HT1080 (cell line): ENCODE measurements around the gene TPTE. TPM values are rescaled to one million over a fixed set of nuclear protein-coding genes. Genes with fewer than 3 reads are reported as not detected.
A peak's percentile ranks its signal among the peaks of the same experiment; 100 is the strongest.
"Not testable (repeated sequence)": the region's sequence is repeated elsewhere in the genome, so short reads cannot be mapped to it uniquely, and the experiment has no call there.

Experiments used
- DNase-seq: peaks from one replicate; pipeline ENCODE4 v3.0.0-alpha.2; 2015; ENCODE audit warnings: low read depth
- polyA plus RNA-seq, 2 experiments: library from polyadenylated mRNA; depleted of rRNA; stranded (reverse); fragments of >200 nt; gene quantifications; 2 replicates each; pipeline ENCODE4 v1.2.3, GENCODE V29; 2015
- total RNA-seq: library from RNA; depleted of rRNA; stranded (reverse); fragments of >200 nt; shearing (Covaris generic); gene quantifications from 2 replicates; pipeline ENCODE4 v1.2.3, GENCODE V29; 2014; rRNA removed

The TPTE gene
- 1.4 and 1.7 TPM in 2 replicates for total RNA-seq
- polyA plus RNA-seq (2015; cell fraction: cytosol; rRNA removed): 1.2 and 1.3 TPM in 2 replicates
- polyA plus RNA-seq (2015; cell fraction: nucleus; rRNA removed): 2.7 and 2.8 TPM in 2 replicates

DNA sequence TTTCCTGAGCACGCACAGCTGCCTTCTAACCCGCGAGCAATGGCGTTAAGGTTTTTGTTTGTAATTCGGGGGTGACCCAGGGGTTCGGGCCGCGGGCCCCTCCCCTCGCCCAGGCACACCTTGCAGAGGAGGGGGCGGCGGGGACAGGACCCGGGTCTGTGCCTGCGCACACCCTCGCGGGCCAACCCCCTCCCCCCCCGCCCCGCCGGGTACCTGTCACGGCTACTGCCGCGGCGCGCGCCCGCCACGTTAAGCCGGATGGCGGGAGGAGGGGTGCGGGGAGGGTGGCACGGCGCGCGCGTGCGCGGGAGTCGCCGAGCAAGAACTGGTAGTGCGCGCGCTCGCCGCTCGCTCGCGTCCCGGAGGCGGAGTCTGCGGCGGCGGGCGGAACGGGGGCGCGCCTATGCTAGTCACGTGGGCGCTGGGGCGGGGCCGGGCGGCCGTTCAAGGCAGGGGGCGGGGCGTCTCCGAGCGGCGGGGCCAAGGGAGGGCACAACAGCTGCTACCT lies at the start of gene TPTE:
TSS of gene TPTE (plus strand) at position 493 of the 508 bp plus-strand sequence. CDS start 17,141 bp downstream, outside the sequence.
- DNase-seq: no peak

DNA sequence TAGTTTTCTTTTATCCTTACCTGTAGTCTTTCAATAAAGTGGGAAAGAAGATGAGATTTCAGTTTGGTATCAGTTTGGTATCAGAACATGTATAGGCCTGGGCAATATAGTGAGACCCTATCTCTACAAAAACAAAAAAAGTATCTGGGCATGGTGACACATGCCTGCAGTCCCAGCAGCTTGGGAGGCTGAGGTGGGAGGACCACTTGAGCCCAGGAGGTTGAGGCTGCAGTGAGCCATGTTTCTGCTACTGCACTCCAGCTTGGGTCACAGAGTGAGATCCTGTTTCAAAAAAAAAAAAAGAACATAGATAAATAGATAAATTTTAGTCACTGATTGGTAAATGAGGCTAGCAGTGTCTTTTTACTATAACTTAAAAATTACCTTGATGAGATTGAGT lies 49.4 kb upstream of the TPTE start:
- DNase-seq: not testable (repeated sequence)

GRCh38 chr21:10477794-10478193 lies 43.6 kb upstream of the TPTE start:
- DNase-seq: not testable (repeated sequence)

DNA sequence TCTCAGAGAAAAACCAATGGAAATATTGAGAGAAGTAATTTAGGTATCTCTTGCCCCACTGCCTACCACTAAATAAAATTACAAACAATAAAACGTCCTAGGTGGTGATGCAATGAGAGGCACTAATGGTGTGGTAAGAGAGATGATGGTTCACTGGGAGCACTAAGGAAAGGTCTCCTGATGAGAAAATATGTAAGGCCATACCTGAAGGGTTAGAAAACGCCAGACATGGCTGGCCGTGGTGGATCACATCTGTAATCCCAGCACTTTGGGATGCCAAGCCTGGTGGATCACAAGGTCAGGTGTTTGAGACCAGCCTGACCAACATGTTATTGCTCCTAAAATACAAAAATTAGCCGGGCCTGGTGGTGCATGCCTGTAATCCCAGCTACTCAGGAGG lies 41.5 kb upstream of the TPTE start:
- DNase-seq: not testable (repeated sequence)

GRCh38 chr21:10484864-10485263 lies 36.5 kb upstream of the TPTE start:
- DNase-seq: not testable (repeated sequence)

DNA sequence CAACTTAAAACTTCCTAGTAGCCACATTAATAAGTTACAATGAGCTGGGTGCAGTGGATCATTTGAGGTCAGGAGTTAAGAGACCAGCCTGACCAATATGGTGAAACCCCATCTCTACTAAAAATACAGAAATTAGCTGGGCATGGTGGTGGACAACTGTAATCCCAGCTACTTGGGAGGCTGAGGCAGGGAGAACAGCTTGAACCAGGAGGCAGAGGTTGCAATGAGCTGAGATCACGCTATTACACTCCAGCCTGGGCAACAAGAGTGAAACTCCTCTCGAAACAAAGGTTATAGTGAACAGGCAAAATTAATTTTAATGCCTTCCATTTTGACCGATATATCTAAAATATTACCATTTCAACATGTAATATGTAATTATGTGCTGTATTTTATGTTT lies 30.9 kb upstream of the TPTE start:
- DNase-seq: not testable (repeated sequence)

DNA sequence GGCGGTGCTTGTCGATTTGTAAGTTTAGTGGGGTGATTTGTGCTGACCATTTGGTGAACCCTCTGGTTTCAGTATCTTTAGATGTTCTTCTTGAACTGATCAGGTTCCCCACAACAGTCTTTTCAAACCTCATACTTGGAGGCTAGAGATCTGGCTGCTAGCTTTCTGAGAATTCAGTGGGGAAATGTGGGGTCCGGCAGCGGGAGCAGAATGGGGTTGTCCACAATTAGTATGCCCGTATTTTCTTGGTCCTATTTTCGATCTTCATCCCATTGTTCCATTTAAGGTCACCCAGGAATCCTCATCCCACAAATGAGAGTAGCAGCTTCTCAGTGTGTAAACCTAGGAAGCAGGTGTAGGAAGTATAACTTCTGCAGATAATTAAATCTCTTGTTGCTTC lies 10.3 kb upstream of the TPTE start:
- no peak for DNase-seq

DNA sequence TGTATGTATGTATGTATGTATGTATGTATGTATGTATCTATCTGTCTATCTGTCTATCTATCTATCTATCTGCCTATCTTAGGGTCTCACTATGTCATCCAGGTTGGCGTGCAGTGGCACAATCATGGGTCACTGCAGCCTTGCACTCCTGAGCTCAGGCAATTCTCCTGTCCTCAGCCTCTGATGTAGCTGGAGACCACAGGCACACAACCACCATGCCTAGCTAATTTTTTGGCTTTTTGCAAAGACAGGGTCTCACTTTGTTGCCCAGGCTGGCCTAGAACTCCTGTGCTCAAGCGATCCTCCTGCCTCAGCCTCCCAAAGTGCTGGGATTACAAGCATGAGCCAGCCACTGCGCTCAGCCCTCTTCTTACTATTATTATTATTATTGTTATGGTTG lies 4.5 kb upstream of the TPTE start:
- not testable (repeated sequence) for DNase-seq

DNA sequence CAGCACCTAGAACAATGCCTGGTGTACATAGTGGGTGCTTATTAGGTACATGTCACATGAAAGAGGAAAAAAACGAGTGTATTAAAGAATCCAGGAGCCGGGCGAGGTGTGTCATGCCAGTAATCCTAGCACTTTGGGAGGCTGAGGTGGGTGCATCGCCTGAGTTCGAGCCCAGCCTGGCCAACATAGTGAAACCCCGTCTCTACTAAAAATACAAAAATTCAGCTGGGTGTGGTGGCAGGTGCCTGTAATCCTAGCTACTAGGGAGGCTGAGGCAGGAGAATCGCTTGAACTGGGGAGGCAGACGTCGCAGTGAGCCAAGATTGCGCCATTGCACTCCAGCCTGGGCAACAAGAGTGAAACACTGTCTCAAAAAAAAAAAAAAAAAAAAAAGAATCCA lies 3.5 kb upstream of the TPTE start:
- DNase-seq: not testable (repeated sequence)

DNA sequence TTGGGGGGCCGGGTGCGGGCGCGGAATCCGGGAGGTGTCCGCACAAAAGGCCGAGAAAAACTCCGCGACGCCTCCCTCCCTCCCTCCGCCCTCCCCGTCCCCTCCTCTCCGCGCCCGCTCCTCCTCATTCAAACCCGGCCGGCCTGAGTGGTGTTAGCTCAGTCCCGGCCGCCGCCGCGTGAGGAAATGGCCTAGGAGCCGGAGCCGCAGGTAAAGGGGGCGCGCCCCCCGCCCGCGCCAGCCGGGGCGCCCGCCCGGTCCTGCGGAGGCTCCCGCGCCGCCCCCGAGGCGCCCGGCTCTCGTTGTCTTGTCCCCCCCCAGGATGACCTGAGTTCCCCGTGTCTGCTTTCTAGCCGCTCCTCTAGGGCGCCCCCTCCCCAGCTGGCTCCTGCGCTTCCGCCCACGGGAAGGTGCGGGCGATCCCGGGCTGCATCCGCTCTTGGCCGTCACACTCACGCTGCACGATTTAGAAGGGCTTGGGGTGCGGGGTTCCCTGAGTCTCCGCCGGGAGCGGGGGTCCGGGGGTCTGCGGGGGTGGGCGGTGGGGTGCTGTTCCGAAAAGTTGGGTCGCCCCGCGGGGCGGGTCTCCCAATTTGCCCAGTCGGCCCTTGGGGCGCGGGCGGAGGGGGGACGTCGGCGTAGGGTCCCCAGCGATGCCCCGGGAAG lies 585 bp downstream of the TPTE start:
- DNase-seq: not testable (repeated sequence)

DNA sequence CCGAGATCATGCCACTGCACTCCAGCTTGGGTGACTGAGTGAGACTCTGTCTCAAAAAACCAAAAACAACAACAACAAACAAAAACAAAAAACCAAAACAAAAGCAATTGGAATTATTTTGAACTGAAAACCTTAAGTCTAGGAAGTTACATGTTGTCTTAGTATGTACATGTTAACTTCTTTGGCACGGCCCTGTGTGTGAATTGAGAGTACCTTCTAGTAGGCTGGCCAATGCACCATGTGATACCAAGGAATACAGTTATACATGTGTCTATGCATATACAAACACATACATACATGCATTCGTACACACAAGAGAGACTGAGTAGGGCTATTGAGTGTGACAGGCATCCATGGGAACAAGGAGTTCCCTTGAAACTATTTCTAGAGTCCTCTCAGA lies 18.6 kb downstream of the TPTE start:
- DNase-seq: no peak

GRCh38 chr21:10544376-10544775 lies 23.0 kb downstream of the TPTE start:
- not testable (repeated sequence) for DNase-seq

GRCh38 chr21:10547868-10548267 lies 26.5 kb downstream of the TPTE start:
- not testable (repeated sequence) for DNase-seq

DNA sequence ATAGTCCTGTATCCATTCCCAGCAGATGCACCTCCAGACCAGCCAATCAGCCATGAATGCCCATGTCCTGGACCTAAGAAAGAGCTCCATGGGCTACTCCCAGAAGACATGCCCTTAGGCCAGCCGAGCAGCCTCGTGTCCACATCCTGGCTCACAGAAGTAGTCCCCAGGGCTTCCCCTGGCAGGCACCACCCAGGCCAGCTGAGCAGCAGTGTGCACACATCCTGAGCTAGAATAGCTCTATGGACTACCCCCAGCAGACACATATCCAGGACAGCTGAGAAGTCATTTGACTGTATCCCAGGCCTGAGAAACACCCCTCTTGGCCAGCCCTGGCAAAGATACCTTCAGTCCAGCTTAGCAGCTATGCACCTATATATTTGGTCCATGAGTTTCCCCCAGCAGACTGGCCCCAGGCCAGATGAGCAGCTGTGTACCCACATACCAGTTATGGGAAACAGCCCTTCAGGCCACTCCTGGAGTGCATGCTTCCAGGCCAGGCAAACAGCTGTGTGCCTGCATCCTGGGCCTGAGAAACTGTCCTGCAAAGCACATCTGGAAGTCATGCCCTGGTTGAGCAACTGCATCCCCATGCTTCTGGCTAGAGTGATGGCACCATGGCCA lies 27.1 kb downstream of the TPTE start:
- DNase-seq: not testable (repeated sequence)

DNA sequence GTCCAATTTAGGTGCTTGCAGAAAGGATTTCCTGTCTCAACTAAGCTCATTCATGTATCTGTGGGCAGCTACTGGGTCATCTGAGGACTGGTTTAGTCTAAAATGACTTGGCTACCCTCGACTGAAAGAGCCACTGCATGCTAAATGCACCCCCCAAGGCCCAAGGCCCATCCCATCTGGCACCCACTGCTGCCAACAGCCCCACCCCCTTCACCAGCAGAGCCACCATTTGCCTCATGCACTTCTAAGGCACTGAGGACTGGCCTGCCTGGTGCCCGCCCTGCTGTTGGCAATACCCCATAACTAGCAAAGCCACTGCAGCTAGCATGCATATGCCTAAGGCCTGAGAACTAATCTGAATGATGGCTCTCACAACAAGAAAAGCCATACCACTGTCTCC lies 49.4 kb downstream of the TPTE start:
- DNase-seq: not testable (repeated sequence)

DNA sequence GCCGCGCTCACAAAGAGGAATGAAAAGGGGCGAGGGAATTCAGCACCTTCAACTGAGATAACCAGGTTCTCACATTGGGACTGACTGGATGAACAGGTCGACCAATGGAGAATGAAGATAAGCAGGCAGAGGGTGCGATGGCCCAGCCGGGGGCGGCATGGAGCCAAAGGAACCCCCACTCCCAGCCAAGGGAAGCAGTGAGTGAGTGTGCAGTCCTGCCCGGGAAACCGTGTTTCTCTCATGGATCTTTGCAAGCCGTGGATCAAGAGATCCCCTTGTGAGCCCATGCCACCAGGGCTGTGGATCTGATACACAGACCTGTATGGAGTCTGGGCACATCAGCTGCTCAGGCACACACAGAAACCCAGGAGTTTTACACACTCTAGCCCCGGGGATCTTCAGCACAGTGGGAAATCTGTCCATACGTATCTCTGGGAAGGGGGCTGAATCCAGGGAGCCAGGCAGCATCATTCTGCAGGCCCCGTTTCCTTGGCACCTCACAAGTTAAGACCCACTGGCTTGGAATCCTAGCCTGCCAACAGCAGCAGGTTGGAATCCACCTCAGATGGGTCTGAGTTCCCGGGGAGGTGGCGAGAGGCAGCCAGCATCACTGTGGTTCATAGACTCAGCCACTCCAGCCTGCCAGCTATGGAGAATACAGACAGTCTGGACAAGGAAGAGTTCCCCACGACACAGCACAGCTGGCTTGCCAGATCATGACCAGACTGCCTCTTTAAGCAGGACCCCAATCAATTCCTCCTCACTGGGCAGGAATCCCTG lies 53.3 kb downstream of the TPTE start:
- peak; percentile 15 for DNase-seq

GRCh38 chr21:10575311-10575667 lies 53.9 kb downstream of the TPTE start:
- no peak for DNase-seq

- not testable (repeated sequence) for DNase-seq
Observed at GRCh38 chr21:10578910-10579309, 57.5 kb downstream of the TPTE start.

DNA sequence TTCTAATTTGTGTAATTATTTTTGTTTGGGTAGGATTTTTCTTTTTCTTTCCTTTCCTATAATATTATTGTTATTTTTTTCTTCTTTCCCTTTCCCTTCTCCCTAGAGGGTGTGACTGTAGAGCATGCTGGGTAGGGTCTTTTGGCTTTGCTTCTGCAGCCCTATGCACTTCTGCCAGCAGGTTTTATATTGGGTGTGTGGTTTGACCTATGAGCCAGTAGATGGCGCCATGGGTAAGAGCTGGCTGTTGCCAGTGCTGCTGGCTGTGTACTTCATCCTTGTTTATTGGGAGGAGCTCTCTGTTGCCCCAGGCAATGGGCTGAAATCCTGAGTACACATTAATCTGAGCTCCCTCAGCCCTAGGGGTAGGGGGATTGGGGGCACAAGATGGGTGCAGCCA lies 67.7 kb downstream of the TPTE start:
- DNase-seq: not testable (repeated sequence)

DNA sequence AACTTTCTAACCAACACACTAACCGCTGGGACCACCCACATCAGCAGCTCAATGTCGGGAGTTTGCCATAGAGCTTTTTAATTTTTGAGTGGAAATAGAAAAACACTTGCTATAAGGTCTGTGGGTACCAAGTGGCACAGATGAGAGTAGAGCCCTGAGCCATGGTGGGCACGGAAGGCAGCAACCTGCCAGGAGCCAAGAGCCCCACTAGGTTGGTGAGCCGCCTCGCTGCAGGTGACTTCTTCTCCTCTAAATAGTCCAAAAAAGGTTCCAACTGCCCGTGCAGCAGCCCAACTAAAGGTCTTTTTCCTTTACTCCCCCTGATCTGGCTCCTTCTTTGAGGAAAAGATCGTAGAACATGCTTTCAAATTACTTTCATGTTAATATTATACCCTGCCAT lies 85.7 kb downstream of the TPTE start:
- not testable (repeated sequence) for DNase-seq

- not testable (repeated sequence) for DNase-seq
Observed at GRCh38 chr21:10614285-10614684, 92.9 kb downstream of the TPTE start.

DNA sequence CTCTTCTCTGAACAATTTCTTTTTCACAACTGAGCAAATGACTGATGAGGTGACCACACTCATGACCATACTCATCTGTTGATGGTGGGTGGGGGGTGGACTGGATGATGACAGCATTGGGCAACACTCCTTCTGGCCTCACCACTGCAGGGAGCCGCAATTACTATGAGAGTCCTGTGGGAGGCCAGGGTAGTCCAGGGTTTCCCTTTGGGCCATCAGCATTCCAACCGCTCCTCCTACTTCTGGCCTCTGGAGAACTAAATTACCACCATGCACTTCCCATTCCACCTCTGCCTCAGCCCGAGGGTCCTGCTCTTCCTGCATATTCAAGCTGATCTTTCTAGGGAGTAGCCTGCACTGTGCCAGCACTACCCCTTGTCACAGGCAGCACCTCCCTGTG lies 94.7 kb downstream of the TPTE start:
- DNase-seq: peak; percentile 27
